Right atrium auricular region (tissue), 2 donors: ENCODE measurements around the gene MUC13. TPM values are rescaled to one million over a fixed set of nuclear protein-coding genes. Genes with fewer than 3 reads are reported as not detected.

Experiments
- DNase-seq: peaks from one replicate; pipeline ENCODE4 v3.0.0-alpha.2; 2019; ENCODE audit warnings: low spot score
- H3K27ac ChIP-seq, 2 donors: fragments of 200-600 bp; sonication (generic); 1 replicate in 1 of 2; 2 replicates in 1 of 2; pipeline ENCODE4 v1.5.1; 2016 to 2019
- H3K27me3 ChIP-seq, 2 donors: fragments of 200-600 bp; sonication (generic); one replicate each; pipeline versions ENCODE4 v1.5.1 to v1.6.0; 2017 to 2019
- H3K36me3 ChIP-seq: fragments of 200-600 bp; sonication (generic); one replicate; pipeline ENCODE4 v1.5.1; 2016
- H3K4me1 ChIP-seq, 2 donors: fragments of 200-600 bp; sonication (generic); one replicate each; pipeline versions ENCODE4 v1.5.1 to v1.6.0; 2017 to 2019
- H3K4me3 ChIP-seq, 2 donors: fragments of 200-600 bp; sonication (generic); 1 replicate in 1 of 2; 2 replicates in 1 of 2; pipeline ENCODE4 v1.5.1; 2017 to 2019; ENCODE audit warnings: mild to moderate bottlenecking in 1 of 2, moderate library complexity in 1 of 2
- H3K9me3 ChIP-seq, 2 donors: fragments of 200-600 bp; sonication (generic); one replicate each; pipeline ENCODE4 v1.5.1; 2019
- CTCF ChIP-seq, 2 donors: fragments of 200-600 bp; sonication (generic); IDR thresholded peaks; one replicate each; pipeline ENCODE4 v1.5.1; 2019; ENCODE audit warnings: antibody characterized with exemption in 2 of 2
- total RNA-seq, 2 donors: library from RNA; depleted of rRNA; stranded (reverse); fragments of >200 nt; gene quantifications; one replicate each; pipeline ENCODE4 v1.1.0, GENCODE V29; 2016

MUC13 gene
- total RNA-seq, 2 donors from 2014 or later: not detected

- H3K9me3 ChIP-seq: no peaks in the 10 kb centered on the region
- peak overlapping the region; percentile 56 to 80 for H3K27ac ChIP-seq
- H3K36me3 ChIP-seq: peaks cover 3% of the 10 kb centered on the region
- peaks cover 0 to 44% of the 10 kb centered on the region in 2 donors for H3K4me1 ChIP-seq
- DNase-seq: no peak
- H3K4me3 ChIP-seq: no peak overlapping the region
- H3K27me3 ChIP-seq: no peaks in the 10 kb centered on the region
- TF ChIP-seq CTCF (IDR thresholded peaks at IDR 0.05): no peak
Measured at GRCh38 chr3:124877674-124878073, 56.9 kb downstream of the MUC13 start.

- Histone ChIP-seq H3K27ac (peak overlapping the region; percentile 38 to 52), H3K4me1 (peaks cover 0 to 38% of the 10 kb centered on the region in 2 donors), H3K9me3 (no peaks in the 10 kb centered on the region), H3K4me3 (no peak overlapping the region), H3K36me3 (peaks cover 15% of the 10 kb centered on the region), H3K27me3 (no peaks in the 10 kb centered on the region)
- no peak for TF ChIP-seq CTCF (IDR thresholded peaks at IDR 0.05)
- DNase-seq: no peak
Measured at GRCh38 chr3:124876401-124876878, 58.1 kb downstream of the MUC13 start.

- peaks cover 31% of the 10 kb centered on the region for H3K36me3 ChIP-seq
- no peak for DNase-seq
- H3K9me3 ChIP-seq: no peaks in the 10 kb centered on the region
- H3K27ac ChIP-seq: no peak overlapping the region
- no peaks in the 10 kb centered on the region for H3K27me3 ChIP-seq
- no peak overlapping the region for H3K4me3 ChIP-seq
- peaks cover 0 to 27% of the 10 kb centered on the region in 2 donors for H3K4me1 ChIP-seq
- no peak for TF ChIP-seq CTCF (IDR thresholded peaks at IDR 0.05)
Measured at GRCh38 chr3:124873226-124873625, 61.3 kb downstream of the MUC13 start.

- Histone ChIP-seq H3K27ac (no peak overlapping the region), H3K36me3 (peaks cover 26% of the 10 kb centered on the region)
Measured at GRCh38 chr3:124867511-124867910, 67.0 kb downstream of the MUC13 start.

GRCh38 chr3:124862006-124862405, 72.5 kb downstream of the MUC13 start:
- Histone ChIP-seq H3K27me3 (no peaks in the 10 kb centered on the region), H3K36me3 (no peaks in the 10 kb centered on the region), H3K27ac (peak overlapping the region; percentile 11 to 35), H3K4me1 (peaks cover 0 to 52% of the 10 kb centered on the region in 2 donors), H3K9me3 (no peaks in the 10 kb centered on the region), H3K4me3 (no peak overlapping the region)
- no peak for TF ChIP-seq CTCF (IDR thresholded peaks at IDR 0.05)
- DNase-seq: no peak

More at GRCh38 chr3:124867511-124867910, 67.0 kb downstream of the MUC13 start:
- Histone ChIP-seq H3K9me3 (no peaks in the 10 kb centered on the region), H3K27me3 (no peaks in the 10 kb centered on the region), H3K4me1 (peaks cover 0 to 13% of the 10 kb centered on the region in 2 donors), H3K4me3 (no peak overlapping the region)
- DNase-seq: no peak
- TF ChIP-seq CTCF (IDR thresholded peaks at IDR 0.05): no peak

- H3K4me3 ChIP-seq: no peak overlapping the region
- peak overlapping the region; percentile 67 to 75 for H3K27ac ChIP-seq
- no peaks in the 10 kb centered on the region for H3K9me3 ChIP-seq
- no peak for TF ChIP-seq CTCF (IDR thresholded peaks at IDR 0.05)
- H3K27me3 ChIP-seq: no peaks in the 10 kb centered on the region
- H3K4me1 ChIP-seq: peaks cover 0 to 53% of the 10 kb centered on the region in 2 donors
- H3K36me3 ChIP-seq: no peaks in the 10 kb centered on the region
- DNase-seq: no peak
Measured at GRCh38 chr3:124861041-124861440, 73.5 kb downstream of the MUC13 start.
